ENCODE measurements around the gene ARHGEF38.

Gene ARHGEF38

DNA sequence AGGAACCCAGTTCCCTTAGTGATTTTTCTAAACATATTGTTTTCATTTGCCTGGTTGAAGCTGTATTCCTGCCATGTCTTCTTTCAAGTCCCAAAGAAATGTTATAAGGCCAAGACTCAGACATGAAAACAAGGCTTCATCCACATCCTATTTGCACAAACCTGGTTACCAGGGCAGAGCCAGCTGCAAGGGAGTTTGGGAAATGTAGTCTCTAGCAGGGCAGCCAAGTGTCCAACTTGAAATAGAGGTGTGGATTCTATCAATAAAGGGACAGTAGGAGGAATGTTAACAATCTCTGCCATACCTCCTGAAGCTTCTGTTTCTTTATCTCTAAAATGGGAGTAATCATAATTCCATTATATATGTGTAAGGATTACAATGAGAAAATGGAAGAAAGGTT, 99.5 kb downstream of the ARHGEF38 start:
- no peak overlapping the region for H3K4me3 ChIP-seq (ENCODE audit: low read depth, low read length)
- H3K4me1 ChIP-seq (ENCODE audit: control insufficient read depth, insufficient read depth, low read length) = no peaks in the 10 kb centered on the region
- H3K36me3 ChIP-seq (ENCODE audit: control insufficient read depth, insufficient read depth, low read length) = no peaks in the 10 kb centered on the region

DNA sequence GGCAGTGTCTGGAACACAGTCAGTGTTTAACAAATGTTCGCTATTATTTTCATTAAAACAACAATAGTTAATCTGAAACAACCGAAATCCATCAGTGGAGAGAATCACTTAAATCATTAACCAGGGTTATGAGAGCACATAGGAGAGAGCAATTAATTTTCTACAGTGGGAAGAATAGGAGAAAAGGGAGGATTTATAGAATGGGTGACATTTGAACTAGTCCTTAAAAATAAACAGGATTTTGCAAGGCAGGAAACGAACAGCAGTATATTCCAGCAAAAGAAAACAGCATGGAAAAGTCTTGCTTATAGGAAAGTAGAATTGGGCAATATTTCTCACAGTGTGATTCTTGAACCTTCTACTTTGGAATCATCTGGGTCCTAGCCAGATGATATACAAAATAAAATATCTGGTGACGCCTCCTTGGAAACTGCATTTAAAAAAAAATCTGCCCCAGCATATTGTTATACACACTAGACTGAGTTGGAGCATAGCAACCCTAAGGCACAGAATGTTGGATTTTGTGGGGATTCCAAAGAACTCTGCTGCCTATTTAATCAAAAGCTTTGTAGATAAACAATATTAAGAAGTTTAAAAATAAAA, 100.0 kb downstream of the ARHGEF38 start:
- no peak overlapping the region for H3K9ac ChIP-seq (ENCODE audit: low read depth, low read length)
- no peak overlapping the region for H3K4me3 ChIP-seq (ENCODE audit: low read depth, low read length)
- H3K27ac ChIP-seq (ENCODE audit: low read depth, low read length) = no peak overlapping the region
- no peaks in the 10 kb centered on the region for H3K36me3 ChIP-seq (ENCODE audit: control insufficient read depth, insufficient read depth, low read length)
- no peaks in the 10 kb centered on the region for H3K27me3 ChIP-seq (ENCODE audit: control insufficient read depth, insufficient read depth, low read length)
- H3K9me3 ChIP-seq (ENCODE audit: control insufficient read depth, insufficient read depth, low read length) = no peaks in the 10 kb centered on the region
- H3K4me1 ChIP-seq (ENCODE audit: control insufficient read depth, insufficient read depth, low read length) = no peaks in the 10 kb centered on the region

More for the DNA sequence above, 99.5 kb downstream of the ARHGEF38 start:
- Histone ChIP-seq H3K27ac (ENCODE audit: low read depth, low read length) (no peak overlapping the region), H3K27me3 (ENCODE audit: control insufficient read depth, insufficient read depth, low read length) (no peaks in the 10 kb centered on the region), H3K9me3 (ENCODE audit: control insufficient read depth, insufficient read depth, low read length) (no peaks in the 10 kb centered on the region), H3K9ac (ENCODE audit: low read depth, low read length) (no peak overlapping the region)

DNA sequence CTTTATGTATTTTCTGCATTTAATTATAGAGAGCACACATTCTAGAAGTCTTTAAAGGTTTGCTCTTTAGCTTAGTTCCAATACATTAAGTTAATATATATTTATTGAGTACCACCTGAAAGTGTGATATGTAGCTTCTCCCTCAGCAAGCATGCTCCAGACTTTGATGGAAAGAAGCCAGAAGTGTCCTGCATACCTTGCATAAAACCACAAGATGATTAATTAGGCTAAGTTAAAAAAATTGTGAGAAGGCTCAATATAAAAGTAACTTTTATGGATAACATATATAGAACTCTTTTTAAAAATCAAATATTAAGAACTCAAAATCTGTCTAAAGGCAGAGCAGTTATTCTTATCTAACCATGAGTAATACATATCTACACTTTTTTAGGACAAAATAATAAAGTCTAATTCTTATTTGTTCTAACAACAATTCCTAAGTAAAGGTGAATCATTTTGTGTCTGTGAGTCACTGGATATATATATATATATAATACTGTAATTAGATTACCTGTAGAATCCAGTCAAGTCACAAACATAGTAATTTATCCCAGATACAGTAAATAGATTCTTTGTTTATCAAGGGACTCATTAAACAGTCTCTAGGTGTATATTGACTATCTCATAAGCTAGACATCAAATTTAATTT, 104.8 kb downstream of the ARHGEF38 start:
- Histone ChIP-seq H3K27ac (ENCODE audit: low read depth, low read length) (no peak overlapping the region), H3K27me3 (ENCODE audit: control insufficient read depth, insufficient read depth, low read length) (no peaks in the 10 kb centered on the region), H3K9me3 (ENCODE audit: control insufficient read depth, insufficient read depth, low read length) (no peaks in the 10 kb centered on the region), H3K4me1 (ENCODE audit: control insufficient read depth, insufficient read depth, low read length) (no peaks in the 10 kb centered on the region), H3K36me3 (ENCODE audit: control insufficient read depth, insufficient read depth, low read length) (no peaks in the 10 kb centered on the region), H3K9ac (ENCODE audit: low read depth, low read length) (no peak overlapping the region), H3K4me3 (ENCODE audit: low read depth, low read length) (no peak overlapping the region)

GRCh38 chr4:105659190-105659589, 106.8 kb downstream of the ARHGEF38 start:
- Histone ChIP-seq H3K4me1 (ENCODE audit: control insufficient read depth, insufficient read depth, low read length) (no peaks in the 10 kb centered on the region), H3K27ac (ENCODE audit: low read depth, low read length) (no peak overlapping the region), H3K27me3 (ENCODE audit: control insufficient read depth, insufficient read depth, low read length) (no peaks in the 10 kb centered on the region), H3K9me3 (ENCODE audit: control insufficient read depth, insufficient read depth, low read length) (no peaks in the 10 kb centered on the region), H3K4me3 (ENCODE audit: low read depth, low read length) (no peak overlapping the region), H3K36me3 (ENCODE audit: control insufficient read depth, insufficient read depth, low read length) (no peaks in the 10 kb centered on the region), H3K9ac (ENCODE audit: low read depth, low read length) (no peak overlapping the region)

DNA sequence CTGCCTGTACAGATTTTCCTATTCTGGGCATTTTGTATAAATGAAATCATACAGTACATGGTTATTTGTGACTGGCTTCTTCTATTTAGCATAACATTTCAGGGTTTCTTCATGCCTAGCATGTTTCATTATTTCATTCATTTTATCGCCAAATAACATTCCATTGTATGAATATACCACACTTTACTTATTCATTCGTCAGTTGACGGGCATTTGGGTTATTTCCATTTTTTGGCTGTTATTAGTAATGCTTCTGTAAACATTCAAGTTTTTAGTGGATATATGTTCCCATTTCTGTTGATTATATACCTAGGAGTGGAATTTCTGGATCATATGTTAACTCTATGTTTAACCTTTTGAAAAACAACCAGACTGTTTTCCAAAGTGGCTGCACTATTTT, 108.6 kb downstream of the ARHGEF38 start:
- no peak overlapping the region for H3K4me3 ChIP-seq (ENCODE audit: low read depth, low read length)
- no peaks in the 10 kb centered on the region for H3K9me3 ChIP-seq (ENCODE audit: control insufficient read depth, insufficient read depth, low read length)
- no peak overlapping the region for H3K27ac ChIP-seq (ENCODE audit: low read depth, low read length)
- no peaks in the 10 kb centered on the region for H3K4me1 ChIP-seq (ENCODE audit: control insufficient read depth, insufficient read depth, low read length)
- no peaks in the 10 kb centered on the region for H3K36me3 ChIP-seq (ENCODE audit: control insufficient read depth, insufficient read depth, low read length)
- no peaks in the 10 kb centered on the region for H3K27me3 ChIP-seq (ENCODE audit: control insufficient read depth, insufficient read depth, low read length)
- no peak overlapping the region for H3K9ac ChIP-seq (ENCODE audit: low read depth, low read length)

DNA sequence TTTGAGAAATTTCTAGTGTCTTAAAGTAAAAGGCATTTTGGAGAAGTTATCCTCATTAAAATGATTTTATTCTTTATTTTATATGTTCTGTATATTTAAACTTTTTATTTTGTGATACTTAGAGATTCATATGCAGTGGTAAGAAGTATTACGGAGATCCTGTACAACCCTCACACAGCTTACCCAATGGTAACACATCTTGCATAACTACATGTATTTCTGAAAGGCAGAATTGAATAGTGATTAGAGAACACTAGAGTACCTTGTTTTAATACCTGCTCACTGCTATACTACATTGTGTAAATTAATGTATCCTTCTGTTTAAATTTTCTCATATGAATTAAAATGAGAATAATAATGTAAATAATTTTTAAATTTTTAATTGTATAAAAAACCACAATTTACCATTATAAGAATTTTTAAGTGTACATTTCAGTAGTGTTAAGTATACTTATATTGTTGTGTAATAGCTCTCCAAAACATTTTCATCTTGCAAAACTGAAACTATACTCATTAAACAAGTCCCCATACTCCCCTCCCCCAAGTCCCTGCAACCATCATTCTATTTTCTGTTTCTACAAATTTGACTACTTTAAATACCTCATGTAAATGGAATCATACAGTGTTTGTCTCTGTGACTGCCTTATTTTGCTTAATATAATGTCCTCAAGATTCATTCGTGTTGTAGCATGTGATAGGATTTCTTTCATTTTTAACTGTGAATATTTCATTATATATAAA, 110.7 kb downstream of the ARHGEF38 start:
- no peak overlapping the region for H3K27ac ChIP-seq (ENCODE audit: low read depth, low read length)

DNA sequence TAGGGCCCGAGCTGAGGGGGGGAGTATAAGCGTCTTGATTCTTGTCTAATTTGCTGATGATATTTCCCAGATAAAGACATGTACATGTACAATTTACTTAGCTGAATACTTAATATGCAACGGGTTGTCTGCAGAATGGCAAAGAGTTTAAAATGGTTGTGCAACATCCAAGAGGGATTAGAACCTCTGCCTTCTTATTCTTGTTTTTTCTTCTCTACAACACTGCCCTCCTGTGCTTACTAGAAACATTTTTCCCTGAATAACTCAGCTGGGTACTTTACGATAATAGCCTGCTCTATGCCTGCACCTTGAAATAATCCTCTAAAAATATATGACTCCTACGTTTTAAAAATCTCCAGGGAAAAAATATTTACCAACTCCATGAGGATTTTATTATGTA, 114.3 kb downstream of the ARHGEF38 start:
- no peaks in the 10 kb centered on the region for H3K27me3 ChIP-seq (ENCODE audit: control insufficient read depth, insufficient read depth, low read length)
- H3K4me1 ChIP-seq (ENCODE audit: control insufficient read depth, insufficient read depth, low read length) = no peaks in the 10 kb centered on the region
- H3K9ac ChIP-seq (ENCODE audit: low read depth, low read length) = no peak overlapping the region
- H3K4me3 ChIP-seq (ENCODE audit: low read depth, low read length) = no peak overlapping the region
- no peaks in the 10 kb centered on the region for H3K36me3 ChIP-seq (ENCODE audit: control insufficient read depth, insufficient read depth, low read length)
- H3K27ac ChIP-seq (ENCODE audit: low read depth, low read length) = no peak overlapping the region
- H3K9me3 ChIP-seq (ENCODE audit: control insufficient read depth, insufficient read depth, low read length) = no peaks in the 10 kb centered on the region

More for the DNA sequence above, 110.7 kb downstream of the ARHGEF38 start:
- Histone ChIP-seq H3K36me3 (ENCODE audit: control insufficient read depth, insufficient read depth, low read length) (no peaks in the 10 kb centered on the region), H3K9ac (ENCODE audit: low read depth, low read length) (no peak overlapping the region), H3K4me1 (ENCODE audit: control insufficient read depth, insufficient read depth, low read length) (no peaks in the 10 kb centered on the region), H3K27me3 (ENCODE audit: control insufficient read depth, insufficient read depth, low read length) (no peaks in the 10 kb centered on the region), H3K4me3 (ENCODE audit: low read depth, low read length) (no peak overlapping the region), H3K9me3 (ENCODE audit: control insufficient read depth, insufficient read depth, low read length) (no peaks in the 10 kb centered on the region)

- H3K4me1 ChIP-seq (ENCODE audit: control insufficient read depth, insufficient read depth, low read length) = no peaks in the 10 kb centered on the region
- no peak overlapping the region for H3K27ac ChIP-seq (ENCODE audit: low read depth, low read length)
These were observed 118.3 kb downstream of the ARHGEF38 start for GRCh38 chr4:105670684-105671083.

DNA sequence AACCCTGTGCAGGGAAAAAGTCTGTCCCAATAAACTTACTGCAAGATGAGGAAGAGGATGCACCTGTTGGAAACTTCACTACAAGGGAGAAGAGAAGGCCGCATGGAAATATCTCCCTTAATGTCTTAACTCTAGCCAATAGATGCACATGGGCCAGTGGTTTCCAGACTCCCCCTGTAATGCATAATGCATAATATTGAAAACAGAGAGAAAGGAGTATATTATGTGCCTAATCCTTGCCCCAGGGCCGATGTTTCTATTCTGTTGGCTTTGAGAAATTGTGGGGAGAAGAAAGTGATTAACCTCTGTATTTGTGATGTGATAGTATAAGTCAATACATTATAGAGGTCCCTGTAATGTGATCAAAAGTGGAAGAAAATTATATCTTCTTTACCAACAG, 118.9 kb downstream of the ARHGEF38 start:
- Histone ChIP-seq H3K27ac (ENCODE audit: low read depth, low read length) (no peak overlapping the region), H3K9me3 (ENCODE audit: control insufficient read depth, insufficient read depth, low read length) (no peaks in the 10 kb centered on the region), H3K9ac (ENCODE audit: low read depth, low read length) (no peak overlapping the region), H3K36me3 (ENCODE audit: control insufficient read depth, insufficient read depth, low read length) (no peaks in the 10 kb centered on the region), H3K4me3 (ENCODE audit: low read depth, low read length) (no peak overlapping the region), H3K27me3 (ENCODE audit: control insufficient read depth, insufficient read depth, low read length) (no peaks in the 10 kb centered on the region), H3K4me1 (ENCODE audit: control insufficient read depth, insufficient read depth, low read length) (no peaks in the 10 kb centered on the region)

More at GRCh38 chr4:105670684-105671083, 118.3 kb downstream of the ARHGEF38 start:
- no peak overlapping the region for H3K4me3 ChIP-seq (ENCODE audit: low read depth, low read length)
- no peak overlapping the region for H3K9ac ChIP-seq (ENCODE audit: low read depth, low read length)
- H3K27me3 ChIP-seq (ENCODE audit: control insufficient read depth, insufficient read depth, low read length) = no peaks in the 10 kb centered on the region
- H3K36me3 ChIP-seq (ENCODE audit: control insufficient read depth, insufficient read depth, low read length) = no peaks in the 10 kb centered on the region
- no peaks in the 10 kb centered on the region for H3K9me3 ChIP-seq (ENCODE audit: control insufficient read depth, insufficient read depth, low read length)

- Histone ChIP-seq H3K9me3 (ENCODE audit: control insufficient read depth, insufficient read depth, low read length) (no peaks in the 10 kb centered on the region), H3K4me1 (ENCODE audit: control insufficient read depth, insufficient read depth, low read length) (peaks cover 5% of the 10 kb centered on the region; the same call in 1 of the 2 replicates), H3K27ac (ENCODE audit: low read depth, low read length) (no peak overlapping the region), H3K4me3 (ENCODE audit: low read depth, low read length) (no peak overlapping the region), H3K9ac (ENCODE audit: low read depth, low read length) (no peak overlapping the region), H3K36me3 (ENCODE audit: control insufficient read depth, insufficient read depth, low read length) (no peaks in the 10 kb centered on the region), H3K27me3 (ENCODE audit: control insufficient read depth, insufficient read depth, low read length) (no peaks in the 10 kb centered on the region)
These were observed 121.6 kb downstream of the ARHGEF38 start for GRCh38 chr4:105674011-105674410.

DNA sequence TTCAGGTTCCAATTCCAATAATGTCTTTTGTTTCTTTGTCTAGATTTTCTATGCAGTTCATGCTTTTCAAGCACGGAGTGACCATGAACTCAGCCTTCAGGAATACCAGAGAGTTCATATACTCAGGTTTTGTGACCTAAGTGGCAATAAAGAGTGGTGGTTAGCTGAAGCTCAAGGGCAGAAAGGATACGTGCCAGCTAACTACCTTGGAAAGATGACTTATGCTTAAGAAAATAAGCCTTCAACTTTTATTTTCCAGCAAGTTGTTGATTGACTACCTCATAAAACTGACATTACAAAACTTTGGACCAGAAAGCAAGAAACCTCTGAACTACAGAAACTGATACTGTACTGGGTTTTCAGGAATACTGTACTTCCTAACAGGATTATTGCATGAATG, 125.3 kb downstream of the ARHGEF38 start:
- no peak overlapping the region for H3K9ac ChIP-seq (ENCODE audit: low read depth, low read length)
- peaks cover 5% of the 10 kb centered on the region; the same call in 1 of the 2 replicates for H3K4me1 ChIP-seq (ENCODE audit: control insufficient read depth, insufficient read depth, low read length)
- peaks cover 10% of the 10 kb centered on the region for H3K36me3 ChIP-seq (ENCODE audit: control insufficient read depth, insufficient read depth, low read length)
- no peaks in the 10 kb centered on the region for H3K9me3 ChIP-seq (ENCODE audit: control insufficient read depth, insufficient read depth, low read length)
- H3K27me3 ChIP-seq (ENCODE audit: control insufficient read depth, insufficient read depth, low read length) = no peaks in the 10 kb centered on the region
- H3K4me3 ChIP-seq (ENCODE audit: low read depth, low read length) = no peak overlapping the region
- no peak overlapping the region for H3K27ac ChIP-seq (ENCODE audit: low read depth, low read length)
